Astrocyte (in vitro differentiated cells and primary cell): ENCODE data around the gene XPO1. TPM values are rescaled to one million over a fixed set of nuclear protein-coding genes. Genes with fewer than 3 reads are reported as not detected.

Source experiments
- DNase-seq: peaks from one replicate; pipeline ENCODE4 v3.0.0-alpha.2; 2010; ENCODE audit warnings: low read depth
- FAIRE-seq: peaks from 2 replicates; lab custom pipeline; 2011; peaks lifted over from hg19 to GRCh38; lab: Jason Lieb, UNC
- H2AFZ ChIP-seq: 2 replicates; pipeline ENCODE4 v1.6.0; 2012; ENCODE audit warnings: low read depth, low read length, inconsistent platforms
- H3K27ac ChIP-seq: 2 replicates; pipeline ENCODE4 v1.5.1; 2011; ENCODE audit warnings: low read depth, low read length, inconsistent platforms
- H3K27me3 ChIP-seq: 2 replicates; pipeline ENCODE4 v1.6.0; 2011; ENCODE audit warnings: low read length, inconsistent platforms; ENCODE audit not compliant: insufficient read depth
- H3K36me3 ChIP-seq: 2 replicates; pipeline ENCODE4 v1.5.1; 2011; ENCODE audit warnings: low read length, inconsistent platforms; ENCODE audit not compliant: insufficient read depth
- H3K4me1 ChIP-seq: 2 replicates; pipeline ENCODE4 v1.5.1; 2011; ENCODE audit warnings: low read length, inconsistent platforms; ENCODE audit not compliant: insufficient read depth
- H3K4me2 ChIP-seq: 2 replicates; pipeline ENCODE4 v1.6.0; 2012; ENCODE audit warnings: low read length, inconsistent platforms
- H3K4me3 ChIP-seq: 2 replicates; pipeline ENCODE4 v1.5.1; 2011; ENCODE audit warnings: low read depth, mild to moderate bottlenecking, low read length, inconsistent platforms; ENCODE audit not compliant: insufficient read depth
- H3K79me2 ChIP-seq: 2 replicates; pipeline ENCODE4 v1.6.0; 2012; ENCODE audit warnings: mild to moderate bottlenecking, low read length, inconsistent platforms; ENCODE audit not compliant: insufficient read depth
- H3K9ac ChIP-seq: 2 replicates; pipeline ENCODE4 v1.6.0; 2012; ENCODE audit warnings: mild to moderate bottlenecking, low read length, inconsistent platforms
- H3K9me3 ChIP-seq: 2 replicates; pipeline ENCODE4 v1.5.1; 2012; ENCODE audit warnings: low read depth, mild to moderate bottlenecking, low read length, inconsistent platforms; ENCODE audit not compliant: insufficient read depth
- H4K20me1 ChIP-seq: 2 replicates; pipeline ENCODE4 v1.6.0; 2012; ENCODE audit warnings: low read length, inconsistent platforms; ENCODE audit not compliant: insufficient read depth
- H3K27ac Mint-ChIP-seq: one replicate; pipeline ENCODE4 v1.8.0; 2021; ENCODE audit warnings: mild to moderate bottlenecking, mixed read lengths; ENCODE audit not compliant: unreplicated experiment
- H3K27me3 Mint-ChIP-seq: one replicate; pipeline ENCODE4 v1.8.0; 2021; ENCODE audit warnings: low read depth, mixed read lengths; ENCODE audit not compliant: unreplicated experiment
- H3K36me3 Mint-ChIP-seq: one replicate; pipeline ENCODE4 v1.8.0; 2021; ENCODE audit warnings: low read depth, mixed read lengths; ENCODE audit not compliant: unreplicated experiment
- H3K4me1 Mint-ChIP-seq: one replicate; pipeline ENCODE4 v1.8.0; 2021; ENCODE audit warnings: low read depth, mixed read lengths; ENCODE audit not compliant: unreplicated experiment
- H3K4me3 Mint-ChIP-seq: one replicate; pipeline ENCODE4 v1.8.0; 2021; ENCODE audit warnings: mild to moderate bottlenecking, moderate library complexity, mixed read lengths; ENCODE audit not compliant: unreplicated experiment
- H3K9me3 Mint-ChIP-seq: one replicate; pipeline ENCODE4 v1.8.0; 2021; ENCODE audit warnings: mild to moderate bottlenecking, mixed read lengths; ENCODE audit not compliant: unreplicated experiment
- EZH2 ChIP-seq: IDR thresholded peaks from 2 replicates; pipeline ENCODE4 v1.6.1; 2012; ENCODE audit warnings: mild to moderate bottlenecking, low read length, inconsistent platforms; ENCODE audit not compliant: insufficient read depth
- total RNA-seq: library from RNA; stranded (reverse); gene quantifications from 2 replicates; pipeline ENCODE4 v1.2.1, GENCODE V29; 2021
- TF ChIP-seq, protein P1 (sequence below): IDR thresholded peaks from 2 replicates; pipeline ENCODE4 v1.5.1; 2011; ENCODE audit warnings: low read depth, mild to moderate bottlenecking, inconsistent platforms, low read length, moderate library complexity; ENCODE audit not compliant: insufficient read depth

XPO1 gene
- total RNA-seq, 1 donor from 2014 or later: 128 TPM

- no peak for TF ChIP-seq EZH2
- TF ChIP-seq, protein P1, sequence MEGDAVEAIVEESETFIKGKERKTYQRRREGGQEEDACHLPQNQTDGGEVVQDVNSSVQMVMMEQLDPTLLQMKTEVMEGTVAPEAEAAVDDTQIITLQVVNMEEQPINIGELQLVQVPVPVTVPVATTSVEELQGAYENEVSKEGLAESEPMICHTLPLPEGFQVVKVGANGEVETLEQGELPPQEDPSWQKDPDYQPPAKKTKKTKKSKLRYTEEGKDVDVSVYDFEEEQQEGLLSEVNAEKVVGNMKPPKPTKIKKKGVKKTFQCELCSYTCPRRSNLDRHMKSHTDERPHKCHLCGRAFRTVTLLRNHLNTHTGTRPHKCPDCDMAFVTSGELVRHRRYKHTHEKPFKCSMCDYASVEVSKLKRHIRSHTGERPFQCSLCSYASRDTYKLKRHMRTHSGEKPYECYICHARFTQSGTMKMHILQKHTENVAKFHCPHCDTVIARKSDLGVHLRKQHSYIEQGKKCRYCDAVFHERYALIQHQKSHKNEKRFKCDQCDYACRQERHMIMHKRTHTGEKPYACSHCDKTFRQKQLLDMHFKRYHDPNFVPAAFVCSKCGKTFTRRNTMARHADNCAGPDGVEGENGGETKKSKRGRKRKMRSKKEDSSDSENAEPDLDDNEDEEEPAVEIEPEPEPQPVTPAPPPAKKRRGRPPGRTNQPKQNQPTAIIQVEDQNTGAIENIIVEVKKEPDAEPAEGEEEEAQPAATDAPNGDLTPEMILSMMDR: no peak
- H3K9ac ChIP-seq: no peak overlapping the region
- H3K27me3 ChIP-seq: no peaks in the 10 kb centered on the region
- Mint-ChIP-seq H3K27ac (no peak overlapping the region), H3K4me3 (no peak overlapping the region), H3K36me3 (no peaks in the 10 kb centered on the region), H3K9me3 (no peaks in the 10 kb centered on the region), H3K27me3 (no peaks in the 10 kb centered on the region), H3K4me1 (peaks cover 2% of the 10 kb centered on the region)
- no peaks in the 10 kb centered on the region for H3K36me3 ChIP-seq
- H2AFZ ChIP-seq: no peak overlapping the region
- no peaks in the 10 kb centered on the region for H3K9me3 ChIP-seq
- no peaks in the 10 kb centered on the region for H4K20me1 ChIP-seq
- no peak overlapping the region for H3K4me2 ChIP-seq
- FAIRE-seq: no peak
- H3K27ac ChIP-seq: no peak overlapping the region
- H3K4me3 ChIP-seq: no peak overlapping the region
- no peaks in the 10 kb centered on the region for H3K4me1 ChIP-seq
- H3K79me2 ChIP-seq: no peaks in the 10 kb centered on the region
- DNase-seq: no peak
These were observed 43.6 kb upstream of the XPO1 start for GRCh38 chr2:61581716-61582115.

GRCh38 chr2:61575447-61575859 is 37.3 kb upstream of the XPO1 start:
- H3K36me3 ChIP-seq: no peaks in the 10 kb centered on the region
- no peak for TF ChIP-seq EZH2
- TF ChIP-seq, protein P1: no peak
- H3K79me2 ChIP-seq: no peaks in the 10 kb centered on the region
- Mint-ChIP-seq H3K4me3 (peak overlapping the region; percentile 5), H3K27ac (no peak overlapping the region), H3K9me3 (no peaks in the 10 kb centered on the region), H3K27me3 (no peaks in the 10 kb centered on the region), H3K4me1 (peaks cover 5% of the 10 kb centered on the region), H3K36me3 (no peaks in the 10 kb centered on the region)
- FAIRE-seq (no peak), DNase-seq (peak; percentile 4)
- H3K27ac ChIP-seq: no peak overlapping the region
- no peak overlapping the region for H3K4me2 ChIP-seq
- no peaks in the 10 kb centered on the region for H3K4me1 ChIP-seq
- no peaks in the 10 kb centered on the region for H3K9me3 ChIP-seq
- no peaks in the 10 kb centered on the region for H3K27me3 ChIP-seq
- peak overlapping the region; percentile 41 for H2AFZ ChIP-seq
- H4K20me1 ChIP-seq: no peaks in the 10 kb centered on the region
- no peak overlapping the region for H3K4me3 ChIP-seq
- H3K9ac ChIP-seq: no peak overlapping the region

DNA sequence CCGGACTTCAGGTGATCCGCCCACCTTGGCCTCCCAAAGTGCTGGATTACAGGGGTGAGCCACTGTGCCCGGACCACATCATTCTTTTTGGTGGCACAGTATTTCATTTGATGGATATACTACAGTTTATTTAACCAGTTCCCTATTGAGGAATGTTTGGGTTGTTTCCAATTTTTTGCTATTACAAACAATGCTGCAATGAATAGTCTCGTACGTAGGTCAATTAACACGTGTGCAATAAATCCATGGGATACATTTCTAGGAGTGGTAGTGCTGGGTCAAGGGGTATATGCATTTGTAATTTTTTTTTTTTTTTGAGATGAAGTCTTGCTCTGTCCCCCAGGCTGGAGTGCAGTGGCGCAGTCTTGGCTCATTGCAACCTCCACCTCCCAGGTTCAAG is 28.4 kb upstream of the XPO1 start:
- Mint-ChIP-seq H3K4me3 (no peak overlapping the region), H3K27me3 (peaks cover 4% of the 10 kb centered on the region), H3K9me3 (no peaks in the 10 kb centered on the region), H3K4me1 (no peaks in the 10 kb centered on the region), H3K36me3 (no peaks in the 10 kb centered on the region), H3K27ac (no peak overlapping the region)
- Histone ChIP-seq H4K20me1 (no peaks in the 10 kb centered on the region), H3K4me3 (no peak overlapping the region), H3K27ac (no peak overlapping the region), H3K79me2 (no peaks in the 10 kb centered on the region), H2AFZ (no peak overlapping the region), H3K27me3 (peaks cover 2% of the 10 kb centered on the region), H3K9me3 (no peaks in the 10 kb centered on the region), H3K36me3 (no peaks in the 10 kb centered on the region), H3K4me1 (no peaks in the 10 kb centered on the region), H3K9ac (no peak overlapping the region), H3K4me2 (no peak overlapping the region)
- FAIRE-seq: no peak
- DNase-seq: peak; percentile 2
- TF ChIP-seq EZH2: no peak
- TF ChIP-seq, protein P1: no peak
